NCI-H526 (cell line): ENCODE data around the gene TAOK1.

Experiments
- DNase-seq, 2 experiments: peaks; one replicate each; lab custom pipeline; 2025; lab: John Stamatoyannopoulos, UW

The TAOK1 gene

GRCh38 chr17:29584452-29585079 lies 194.4 kb downstream of the TAOK1 start:
- no peak for DNase-seq

DNA sequence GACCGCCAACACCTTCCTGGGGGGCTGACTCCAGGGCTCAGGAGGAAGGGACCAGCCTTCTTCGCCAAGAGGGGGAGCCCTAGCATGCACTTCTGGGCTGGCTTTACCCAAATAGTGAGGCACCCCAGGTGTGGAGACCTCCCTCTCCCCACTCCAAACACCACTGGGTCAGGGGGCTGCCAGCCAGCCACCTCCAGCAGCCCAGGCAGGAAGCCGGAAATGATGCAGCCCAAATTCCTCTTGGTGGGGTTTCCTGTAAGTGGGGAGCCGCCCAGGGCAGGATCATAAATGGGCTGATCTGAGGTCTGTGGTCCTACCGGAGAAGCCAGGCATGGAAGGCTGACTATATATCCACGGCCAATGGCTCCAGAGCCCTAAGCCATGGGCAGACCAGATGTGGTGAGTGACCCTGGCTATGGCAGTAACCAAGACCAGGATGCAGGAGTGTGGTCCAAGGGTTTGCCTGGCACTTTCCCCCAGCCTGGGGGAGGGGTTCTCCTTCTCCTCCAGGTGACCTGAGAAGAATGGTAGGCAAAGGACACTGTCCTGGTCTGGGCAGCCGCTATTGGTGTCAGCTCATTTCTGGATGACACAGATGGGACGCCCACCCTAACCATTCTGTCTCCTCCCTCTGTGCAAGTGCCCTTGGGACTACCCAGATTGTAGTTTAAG lies 195.1 kb downstream of the TAOK1 start:
- no peak for DNase-seq

GRCh38 chr17:29586676-29587469 lies 196.7 kb downstream of the TAOK1 start:
- DNase-seq = no peak

GRCh38 chr17:29587591-29587990 lies 197.4 kb downstream of the TAOK1 start:
- DNase-seq = no peak

- no peak for DNase-seq
Observed at GRCh38 chr17:29588017-29588561, 197.9 kb downstream of the TAOK1 start.

GRCh38 chr17:29588562-29589411 lies 198.6 kb downstream of the TAOK1 start:
- DNase-seq = peak; percentile 40 to 82

GRCh38 chr17:29589524-29590410 lies 199.6 kb downstream of the TAOK1 start, which contains the start of gene GIT1:
Gene GIT1, minus strand, starts transcription at chr17:29589648. Its CDS starts 270 bp downstream, at chr17:29589378.
- DNase-seq = peak; percentile 60 to 98

GRCh38 chr17:29590411-29591145 lies 200.4 kb downstream of the TAOK1 start:
- DNase-seq = peak; percentile 67 to 91

GRCh38 chr17:29591146-29591736 lies 201.1 kb downstream of the TAOK1 start:
- DNase-seq = peak; percentile 88 to 96

DNA sequence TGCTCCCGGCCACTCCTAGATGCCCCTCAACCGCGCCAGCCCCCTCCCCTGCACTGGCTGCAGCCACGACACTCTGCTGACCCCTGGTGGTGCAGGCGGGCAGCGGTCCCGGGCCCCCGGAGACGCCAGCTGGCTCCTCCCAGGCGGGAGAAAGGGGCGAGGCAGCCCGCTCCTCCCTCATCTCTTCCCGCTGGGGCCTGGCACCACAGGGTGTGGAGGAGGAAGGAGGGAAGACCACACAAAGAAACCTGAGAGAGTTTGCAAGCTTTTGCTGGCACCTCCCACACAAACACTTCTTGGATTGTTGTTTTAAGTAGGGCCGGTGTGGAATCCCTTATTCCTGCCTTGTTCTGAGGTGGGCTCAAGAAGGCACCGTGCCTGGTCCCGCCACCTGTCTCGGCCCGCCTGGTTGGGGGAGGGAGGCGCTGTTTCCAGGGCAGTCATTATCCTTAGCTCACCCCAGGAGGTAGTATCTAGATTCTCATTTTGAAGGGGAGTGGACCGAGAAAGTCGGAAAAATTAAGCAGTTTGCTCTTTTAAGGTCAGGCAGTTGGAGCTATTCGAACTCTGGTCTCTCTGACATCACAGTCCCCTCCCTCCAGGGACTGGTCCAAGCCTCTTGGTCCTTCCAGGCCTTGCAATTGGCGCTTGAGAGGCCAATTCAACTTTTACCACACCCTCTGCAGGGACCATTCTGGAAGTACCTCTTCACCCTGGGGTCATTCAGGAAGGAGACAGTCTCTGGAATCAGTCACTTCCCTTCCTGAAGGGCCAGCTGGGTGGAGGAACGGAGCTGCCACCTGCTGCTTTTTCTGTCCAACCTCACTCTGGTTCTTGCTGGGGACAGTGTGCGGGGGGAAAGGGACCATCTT lies 201.8 kb downstream of the TAOK1 start:
- peak; percentile 95 to 98 for DNase-seq

GRCh38 chr17:29592850-29593551 lies 202.8 kb downstream of the TAOK1 start, which contains the start of gene ANKRD13B:
Gene ANKRD13B, plus strand, starts transcription at chr17:29593132. Its CDS starts 490 bp downstream, at chr17:29593622.
- peak; percentile 58 to 91 for DNase-seq

DNA sequence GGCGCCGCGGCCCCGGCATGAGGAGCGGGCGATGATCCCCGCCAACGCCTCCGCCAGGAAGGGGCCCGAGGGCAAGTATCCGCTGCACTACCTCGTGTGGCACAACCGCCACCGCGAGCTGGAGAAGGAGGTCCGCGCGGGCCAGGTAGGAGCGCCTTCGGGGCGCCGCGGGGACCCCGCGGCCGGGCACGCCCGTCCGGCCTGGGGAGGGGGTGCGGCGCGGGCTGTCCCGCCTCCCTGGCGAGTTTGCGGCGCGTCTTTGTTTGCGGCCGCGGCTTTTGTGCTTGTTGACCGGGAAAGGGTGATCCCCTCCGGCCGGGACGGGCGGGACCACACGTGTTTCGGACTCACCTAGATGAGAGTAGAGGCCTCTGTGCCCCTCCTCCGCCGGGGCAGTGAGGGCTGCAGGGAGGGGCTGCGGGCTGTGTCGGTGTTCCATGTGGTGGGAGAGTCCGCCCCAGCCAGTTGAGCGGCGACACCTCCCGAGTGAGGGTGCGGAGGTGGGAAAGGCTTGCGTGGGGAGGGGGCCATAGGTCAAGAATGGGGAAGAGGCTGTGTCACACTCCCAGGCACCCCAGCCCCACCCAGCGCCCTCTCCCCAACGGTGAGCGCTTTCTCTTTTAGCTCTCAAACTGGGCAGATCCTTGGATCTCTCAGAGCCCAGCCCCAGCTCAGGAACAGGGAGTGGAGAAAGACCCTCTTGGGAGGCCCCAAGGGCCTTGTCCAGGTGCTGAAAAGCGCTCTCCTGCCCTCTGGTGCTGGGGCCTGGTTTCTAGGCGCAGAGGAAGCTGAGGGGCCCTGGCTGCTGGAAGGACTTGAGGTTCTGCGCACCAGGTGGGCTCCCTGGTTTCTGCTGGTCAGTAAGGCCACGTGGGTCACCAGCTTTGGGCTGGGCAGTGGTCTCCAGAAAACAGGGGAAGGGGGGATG lies 203.7 kb downstream of the TAOK1 start:
- DNase-seq = peak; percentile 44 to 82

GRCh38 chr17:29594519-29595090 lies 204.4 kb downstream of the TAOK1 start:
- no peak for DNase-seq

DNA sequence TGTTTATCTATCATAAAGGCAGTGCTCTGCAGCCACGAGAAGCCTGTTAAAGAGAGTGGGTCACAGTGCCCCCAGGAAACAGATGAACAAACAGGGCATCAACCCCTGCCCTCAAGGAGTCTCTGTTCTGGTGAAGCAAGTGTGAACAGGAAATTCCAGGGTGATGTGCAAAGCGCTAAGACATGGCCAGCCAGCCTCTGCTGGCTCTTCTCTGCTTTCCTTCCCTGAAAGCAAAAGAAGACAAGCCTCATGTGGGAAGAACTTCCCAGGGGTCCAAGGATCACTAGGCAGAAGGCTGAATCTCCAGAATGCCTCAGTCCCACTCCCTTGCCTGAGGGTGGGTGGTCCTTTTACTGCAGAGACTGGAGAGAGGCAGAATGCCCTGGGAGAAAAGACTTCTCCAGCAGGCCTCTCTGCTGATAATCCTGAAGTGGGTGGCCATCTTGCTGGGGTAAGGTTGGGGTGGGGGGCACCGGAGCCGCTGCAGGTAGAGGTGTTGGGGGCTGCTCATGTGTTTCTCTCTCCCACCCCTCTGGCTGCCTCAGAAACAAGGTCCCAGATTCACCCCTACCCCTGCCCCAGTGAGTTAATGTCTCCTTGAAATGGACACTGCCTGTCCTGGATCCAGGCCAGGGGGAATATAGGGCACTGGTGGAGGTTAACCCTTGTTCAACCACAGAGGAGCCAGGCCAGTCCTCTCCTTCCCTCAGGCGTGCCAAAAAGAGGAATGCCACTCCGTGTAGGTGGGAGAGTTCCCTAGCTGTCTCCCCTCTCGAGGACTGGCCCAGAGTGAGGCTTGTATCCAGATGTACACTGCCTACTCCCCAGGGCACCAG lies 205.2 kb downstream of the TAOK1 start:
- DNase-seq = no peak
